ENCODE measurements around the gene DCHS2. TPM values are rescaled to one million over a fixed set of nuclear protein-coding genes. Genes with fewer than 3 reads are reported as not detected.

Gene DCHS2
- total RNA-seq, 4 donors from 2014 or later, result 0.40 to 1.4 (median 0.61) TPM

- 66 to 71% methylated on average over 2 of the region's 2 CpGs for WGBS, 2 donors
- TF ChIP-seq POLR2A (IDR thresholded peaks at IDR 0.05) (no peak), CTCF (IDR thresholded peaks at IDR 0.05) (no peak)
- Histone ChIP-seq H3K4me3 (replicated peaks in 1 of 3) (no peak overlapping the region), H3K9me3 (no peaks in the 10 kb centered on the region), H3K4me1 (peaks cover 3 to 14% of the 10 kb centered on the region in 2 donors), H3K27me3 (no peaks in the 10 kb centered on the region), H3K36me3 (no peaks in the 10 kb centered on the region), H3K27ac (no peak overlapping the region)
- DNase-seq, result no peak
- intact Hi-C loops (cut with DNase I), result no loop called here
Observed at GRCh38 chr4:154367659-154368058, 123.9 kb downstream of the DCHS2 start.

- peak overlapping the region in 1 of 3 donors; percentile 24 for H3K27ac ChIP-seq
- no peaks in the 10 kb centered on the region for H3K36me3 ChIP-seq
- no peaks in the 10 kb centered on the region for H3K9me3 ChIP-seq
- DNase-seq, result peak; percentile 57 to 71
- H3K4me3 ChIP-seq (replicated peaks in 1 of 3), result no peak overlapping the region
- peak in 1 of 2 donors; percentile 17 for TF ChIP-seq POLR2A (IDR thresholded peaks at IDR 0.05)
- peak in 1 of 6 experiments; percentile 10 for TF ChIP-seq CTCF (IDR thresholded peaks at IDR 0.05)
- 45 to 50% methylated on average over 4 of the region's 4 CpGs for WGBS, 2 donors
- H3K4me1 ChIP-seq, result peaks cover 3 to 14% of the 10 kb centered on the region in 2 donors
- intact Hi-C loops (cut with DNase I), result no loop called here
- H3K27me3 ChIP-seq, result no peaks in the 10 kb centered on the region
Observed at GRCh38 chr4:154366956-154367355, 124.6 kb downstream of the DCHS2 start.

GRCh38 chr4:154364066-154364845 lies 127.3 kb downstream of the DCHS2 start:
- intact Hi-C loops (cut with DNase I), result no loop called here
- peak; percentile 18 to 24 for DNase-seq
- no peak for TF ChIP-seq CTCF (IDR thresholded peaks at IDR 0.05)
- TF ChIP-seq POLR2A (IDR thresholded peaks at IDR 0.05), result no peak

GRCh38 chr4:154361450-154361849 lies 130.1 kb downstream of the DCHS2 start:
- H3K4me1 ChIP-seq, result peaks cover 0 to 10% of the 10 kb centered on the region in 2 donors
- 75 to 81% methylated on average over 4 of the region's 4 CpGs for WGBS, 2 donors
- no peaks in the 10 kb centered on the region for H3K9me3 ChIP-seq
- intact Hi-C loops (cut with DNase I), result no loop called here
- TF ChIP-seq POLR2A (IDR thresholded peaks at IDR 0.05), result no peak
- no peak for TF ChIP-seq CTCF (IDR thresholded peaks at IDR 0.05)
- H3K27me3 ChIP-seq, result no peaks in the 10 kb centered on the region
- no peak overlapping the region for H3K27ac ChIP-seq
- H3K36me3 ChIP-seq, result no peaks in the 10 kb centered on the region
- DNase-seq, result no peak
- H3K4me3 ChIP-seq (replicated peaks in 1 of 3), result no peak overlapping the region

More at GRCh38 chr4:154364066-154364845, 127.3 kb downstream of the DCHS2 start:
- no peaks in the 10 kb centered on the region for H3K36me3 ChIP-seq
- no peaks in the 10 kb centered on the region for H3K9me3 ChIP-seq
- WGBS, 2 donors, result 26 to 27% methylated on average over 7 of the region's 7 CpGs
- no peaks in the 10 kb centered on the region for H3K27me3 ChIP-seq
- H3K27ac ChIP-seq, result peak overlapping the region in 1 of 3 donors; percentile 47
- H3K4me3 ChIP-seq (replicated peaks in 1 of 3), result no peak overlapping the region
- H3K4me1 ChIP-seq, result peaks cover 3 to 10% of the 10 kb centered on the region in 2 donors

- intact Hi-C loops (cut with DNase I), result no loop called here
- Histone ChIP-seq H3K4me3 (replicated peaks in 1 of 3) (no peak overlapping the region), H3K4me1 (peaks cover 0 to 10% of the 10 kb centered on the region in 2 donors), H3K9me3 (no peaks in the 10 kb centered on the region), H3K27me3 (no peaks in the 10 kb centered on the region), H3K36me3 (no peaks in the 10 kb centered on the region), H3K27ac (no peak overlapping the region)
- no peak for DNase-seq
- TF ChIP-seq POLR2A (IDR thresholded peaks at IDR 0.05) (no peak), CTCF (IDR thresholded peaks at IDR 0.05) (no peak)
- WGBS, 2 donors, result 40 to 45% methylated on average over 2 of the region's 2 CpGs
Observed at GRCh38 chr4:154360491-154360890, 131.1 kb downstream of the DCHS2 start.
